Ishikawa (cell line): ENCODE results near the gene CCDC92B.

Source experiments
- CEBPB ChIP-seq: IDR thresholded peaks from 2 replicates; pipeline ENCODE4 v1.6.1; 2012
- CREB1 ChIP-seq: IDR thresholded peaks from 2 replicates; pipeline ENCODE4 v1.6.1; 2012; ENCODE audit warnings: low read depth
- EGR1 ChIP-seq: IDR thresholded peaks from 2 replicates; pipeline ENCODE4 v1.6.1; 2012
- EP300 ChIP-seq: IDR thresholded peaks from 2 replicates; pipeline ENCODE4 v1.6.1; 2012; ENCODE audit warnings: borderline replicate concordance
- FOXM1 ChIP-seq: IDR thresholded peaks from 2 replicates; pipeline ENCODE4 v1.6.1; 2012; ENCODE audit warnings: low read depth, borderline replicate concordance
- MAX ChIP-seq: IDR thresholded peaks from 2 replicates; pipeline ENCODE4 v1.6.1; 2012
- NFIC ChIP-seq: IDR thresholded peaks from 2 replicates; pipeline ENCODE4 v1.6.1; 2012
- RAD21 ChIP-seq: IDR thresholded peaks from 2 replicates; pipeline ENCODE4 v1.6.1; 2012; ENCODE audit warnings: low read depth
- REST ChIP-seq: IDR thresholded peaks from 2 replicates; pipeline ENCODE4 v1.6.1; 2012; ENCODE audit warnings: low read depth, mild to moderate bottlenecking
- TAF1 ChIP-seq: IDR thresholded peaks from 2 replicates; pipeline ENCODE4 v1.6.1; 2012; ENCODE audit warnings: low read depth, mild to moderate bottlenecking
- TCF12 ChIP-seq: IDR thresholded peaks from 2 replicates; pipeline ENCODE4 v1.6.1; 2012; ENCODE audit warnings: low read depth
- TEAD4 ChIP-seq: IDR thresholded peaks from 2 replicates; pipeline ENCODE4 v1.6.1; 2012
- USF1 ChIP-seq: IDR thresholded peaks from 2 replicates; pipeline ENCODE4 v1.6.1; 2012
- YY1 ChIP-seq: IDR thresholded peaks from 2 replicates; pipeline ENCODE4 v1.6.1; 2012; ENCODE audit warnings: low read depth
- ZBTB7A ChIP-seq: IDR thresholded peaks from 2 replicates; pipeline ENCODE4 v1.6.1; 2012; ENCODE audit warnings: low read depth

CCDC92B gene

GRCh38 chr17:2797226-2797625 is 47.8 kb upstream of the CCDC92B start:
- TF ChIP-seq USF1 (no peak), TAF1 (no peak), NFIC (no peak), YY1 (no peak), EGR1 (no peak), ZBTB7A (no peak)

- TF ChIP-seq MAX (no peak), TCF12 (no peak)
Measured at GRCh38 chr17:2796164-2797125, 47.0 kb upstream of the CCDC92B start, which contains the start of gene RAP1GAP2. Gene RAP1GAP2 (plus strand): TSS chr17:2796438. CDS start chr17:2796528, 90 bp downstream.

- TF ChIP-seq USF1, result no peak
- no peak for TF ChIP-seq YY1
- TF ChIP-seq TCF12, result no peak
Measured at GRCh38 chr17:2795441-2796163, 46.1 kb upstream of the CCDC92B start.

GRCh38 chr17:2794111-2794803 is 44.8 kb upstream of the CCDC92B start:
- TF ChIP-seq YY1 (no peak), REST (no peak), TCF12 (no peak), EGR1 (no peak), USF1 (no peak), TEAD4 (no peak), RAD21 (no peak), ZBTB7A (no peak), CEBPB (no peak), EP300 (no peak), CREB1 (no peak), MAX (no peak), FOXM1 (no peak), TAF1 (no peak)

GRCh38 chr17:2792366-2793169 is 43.1 kb upstream of the CCDC92B start:
- TF ChIP-seq FOXM1, result no peak
- no peak for TF ChIP-seq CREB1
- no peak for TF ChIP-seq TCF12
- no peak for TF ChIP-seq REST
- no peak for TF ChIP-seq RAD21
- TF ChIP-seq USF1, result no peak
